NCI-H128 (cell line): ENCODE measurements around the gene HOXA5.

Source experiments
- DNase-seq: peaks from one replicate; lab custom pipeline; 2025; ENCODE audit not compliant: unreplicated experiment; lab: John Stamatoyannopoulos, UW

Gene HOXA5

DNA sequence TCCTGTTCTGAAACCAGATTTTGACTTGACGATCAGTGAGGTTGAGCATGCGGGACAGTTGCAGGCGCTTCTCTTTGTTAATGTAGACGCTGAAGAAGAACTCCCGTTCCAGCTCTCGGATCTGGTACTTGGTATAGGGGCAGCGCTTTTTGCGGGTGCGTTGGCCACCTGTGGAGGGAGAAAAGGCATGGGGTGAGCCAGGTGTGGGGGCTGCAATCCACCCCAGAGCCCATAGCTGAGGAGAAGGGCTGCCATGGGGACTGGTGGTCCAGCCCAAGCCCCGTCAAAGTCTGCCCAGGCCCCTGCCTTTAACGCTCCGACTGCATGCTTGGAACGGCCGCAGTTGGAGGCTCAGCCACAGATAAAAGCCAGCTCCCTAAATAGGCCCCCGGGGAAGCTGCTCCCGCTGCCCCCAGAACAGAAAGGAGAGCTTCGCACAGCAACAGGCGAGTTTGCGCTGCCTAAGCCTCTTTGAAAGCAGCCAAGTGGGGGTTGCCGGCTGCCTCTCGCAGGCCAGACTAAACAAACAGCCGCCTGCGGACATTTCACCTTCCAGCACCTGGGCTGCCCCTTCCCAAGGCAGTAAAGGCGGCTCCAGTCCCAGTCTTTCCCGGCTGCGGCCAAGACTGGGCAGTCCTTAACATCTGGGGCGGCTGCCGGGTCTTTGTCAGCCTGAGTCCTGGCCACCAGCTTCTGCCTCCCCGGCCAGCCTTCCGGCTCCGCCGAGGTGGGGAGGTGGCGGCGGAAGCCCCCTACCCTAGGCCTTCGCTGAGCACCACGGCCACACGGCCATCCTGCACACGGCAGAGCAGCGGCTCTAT, 39.6 kb upstream of the HOXA5 start:
- peak; percentile 36 for DNase-seq

DNA sequence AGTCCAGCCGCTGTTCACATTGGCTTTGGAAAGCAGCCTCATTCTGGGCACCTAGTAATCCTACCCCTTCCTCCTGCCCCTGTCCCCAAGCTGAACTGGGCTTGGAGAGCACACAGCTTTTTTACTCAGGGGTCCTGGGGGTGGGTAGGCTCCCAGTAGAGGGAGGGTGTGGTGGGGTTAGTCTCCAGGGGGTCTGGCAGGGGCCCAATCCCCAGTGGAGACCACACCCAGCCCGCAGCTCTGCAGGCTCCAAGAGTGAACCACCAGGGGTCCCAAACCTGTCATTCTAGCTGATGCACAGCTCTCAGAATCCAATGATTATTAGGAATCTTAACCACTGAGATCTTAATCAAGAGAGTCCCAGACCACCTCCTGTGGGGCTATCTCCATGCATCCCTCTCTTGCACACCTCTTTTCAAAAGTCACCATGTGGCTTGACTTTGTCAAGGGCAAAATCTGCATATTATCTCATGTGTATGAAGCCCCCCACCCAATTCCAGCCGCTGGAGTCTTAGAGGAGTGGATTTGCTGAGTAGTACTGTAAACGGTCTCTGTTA, 38.9 kb upstream of the HOXA5 start:
- no peak for DNase-seq

DNA sequence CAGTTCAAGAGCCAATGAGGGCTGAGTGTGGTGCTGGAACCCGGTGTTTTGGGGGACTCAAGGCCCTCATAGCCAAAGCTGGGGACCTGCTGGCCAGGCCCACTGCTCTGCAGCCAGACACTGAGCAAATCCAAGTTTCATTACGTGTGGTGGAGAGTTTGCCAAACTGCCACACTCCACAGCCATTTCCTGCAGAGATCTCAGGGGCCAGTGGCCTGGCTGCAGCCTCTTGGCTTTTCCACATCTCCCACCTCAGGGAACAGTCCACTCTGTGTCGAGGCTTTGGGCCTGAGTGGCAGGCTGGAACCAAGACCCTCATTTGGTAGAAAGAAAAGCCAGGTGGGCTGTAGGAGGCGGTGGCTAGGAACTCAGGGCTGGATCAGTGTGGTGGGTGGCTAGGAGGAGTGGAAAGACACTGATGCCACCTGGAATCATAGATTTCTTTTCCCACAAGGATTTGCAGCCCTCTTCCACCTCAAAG, 38.4 kb upstream of the HOXA5 start:
- no peak for DNase-seq

DNA sequence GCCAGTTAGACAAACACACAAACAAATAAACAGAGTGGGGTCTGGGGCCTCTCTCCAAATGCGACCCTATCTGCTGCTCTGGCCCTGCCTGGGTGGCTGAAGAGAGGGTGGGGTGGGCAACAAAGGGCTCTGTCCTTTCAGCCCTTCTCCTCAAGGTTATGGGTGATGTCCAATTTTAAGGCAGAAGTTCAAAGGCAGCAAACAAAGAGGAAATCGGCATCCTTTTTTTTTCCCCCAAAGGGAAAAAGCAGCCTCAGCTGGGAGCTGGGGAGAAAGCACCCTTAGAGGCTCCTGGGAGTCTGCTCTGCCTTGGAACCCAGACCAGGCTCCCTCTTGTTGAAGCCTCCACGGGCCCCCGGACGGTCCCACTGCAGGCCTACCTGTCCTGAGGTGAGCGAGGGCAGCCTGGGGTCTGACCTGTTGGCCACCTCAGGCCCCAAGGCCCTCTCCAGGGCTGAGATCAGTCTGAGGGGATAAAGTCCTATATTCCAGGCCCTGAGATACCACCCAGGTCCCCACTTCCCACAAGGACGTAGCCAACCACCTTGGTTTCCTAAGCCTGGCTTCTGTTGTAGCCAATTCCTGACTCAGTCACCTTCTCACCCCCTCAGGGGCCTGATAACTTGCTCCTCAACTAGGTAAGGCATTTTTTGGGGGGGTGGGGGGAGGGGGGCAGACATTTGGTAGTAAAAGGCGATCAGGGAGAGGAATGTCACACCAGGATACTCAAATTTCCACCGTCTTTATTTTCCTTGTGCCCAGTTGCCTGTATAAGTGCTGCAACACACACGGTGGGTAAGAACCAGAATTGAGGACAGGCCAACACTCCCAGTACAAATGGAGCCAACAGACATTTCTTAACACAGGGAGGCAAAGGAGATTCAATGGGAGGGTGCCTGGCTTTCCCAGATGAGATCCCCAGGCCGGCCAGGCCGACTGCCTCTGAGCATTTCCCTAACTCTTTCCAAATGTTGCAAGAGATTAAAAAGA, 37.2 kb upstream of the HOXA5 start:
- no peak for DNase-seq

DNA sequence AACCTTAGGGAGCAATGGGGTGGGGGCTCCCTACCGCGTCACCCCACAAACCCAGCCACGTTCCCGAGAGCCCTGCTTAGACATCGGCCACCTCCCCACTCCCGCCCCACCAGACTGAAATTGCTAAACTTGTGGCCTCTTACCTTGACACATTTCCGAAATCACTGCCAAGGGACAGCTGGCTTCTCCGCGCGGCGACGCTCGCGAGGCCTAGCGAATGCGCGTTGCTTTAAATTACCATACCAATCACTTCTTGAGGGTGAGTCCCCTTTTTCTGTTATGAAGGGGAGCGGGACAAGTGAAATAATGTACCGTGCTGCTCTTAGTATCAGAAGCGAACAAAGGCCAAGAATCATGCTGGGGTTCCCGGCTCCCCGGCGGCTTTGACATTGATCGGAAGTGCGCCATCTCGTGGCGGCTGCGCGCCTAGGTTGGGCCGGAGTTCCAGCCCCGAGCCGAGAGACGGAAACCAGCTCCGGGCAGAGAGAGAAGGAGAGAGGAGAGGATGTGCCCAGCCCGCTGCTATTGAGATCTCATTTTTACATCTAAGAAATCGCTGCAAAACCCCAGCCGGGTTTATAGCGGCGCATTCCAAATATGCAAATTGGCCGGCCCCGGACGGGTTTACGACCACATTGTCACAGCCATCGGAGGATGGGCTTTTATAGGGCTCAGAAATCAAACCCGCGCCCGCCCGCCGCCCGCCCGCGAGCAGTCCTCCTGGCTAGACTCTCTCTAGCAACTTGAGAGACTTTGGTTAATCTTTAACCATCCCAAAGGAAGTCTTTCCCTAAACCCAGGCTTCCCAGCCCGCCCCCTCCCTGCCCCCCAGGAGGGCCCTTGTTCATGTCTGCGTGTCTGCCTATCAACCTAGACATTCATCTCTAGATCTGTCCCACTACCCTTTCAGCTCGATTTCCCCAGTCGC, 36.3 kb upstream of the HOXA5 start:
- no peak for DNase-seq

DNA sequence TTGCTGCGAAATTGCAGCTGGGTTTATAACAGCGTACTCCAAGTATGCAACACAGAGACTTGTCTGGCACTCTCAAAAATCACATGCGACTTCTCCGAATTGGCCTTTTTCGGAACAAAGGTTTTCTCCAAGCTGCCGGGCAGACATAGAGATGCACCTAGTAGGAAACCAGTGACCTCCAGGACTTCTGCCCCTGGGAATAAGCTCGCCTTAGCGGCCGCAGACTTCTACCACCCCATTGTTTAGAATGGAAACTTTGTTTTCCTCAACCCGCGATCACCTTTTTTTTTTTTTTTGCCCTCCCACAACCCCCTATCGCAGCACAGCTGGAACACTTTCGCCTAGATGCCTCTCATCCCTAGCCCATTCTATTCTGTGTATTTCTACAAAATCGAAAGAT, 35.5 kb upstream of the HOXA5 start:
- DNase-seq, result no peak

DNA sequence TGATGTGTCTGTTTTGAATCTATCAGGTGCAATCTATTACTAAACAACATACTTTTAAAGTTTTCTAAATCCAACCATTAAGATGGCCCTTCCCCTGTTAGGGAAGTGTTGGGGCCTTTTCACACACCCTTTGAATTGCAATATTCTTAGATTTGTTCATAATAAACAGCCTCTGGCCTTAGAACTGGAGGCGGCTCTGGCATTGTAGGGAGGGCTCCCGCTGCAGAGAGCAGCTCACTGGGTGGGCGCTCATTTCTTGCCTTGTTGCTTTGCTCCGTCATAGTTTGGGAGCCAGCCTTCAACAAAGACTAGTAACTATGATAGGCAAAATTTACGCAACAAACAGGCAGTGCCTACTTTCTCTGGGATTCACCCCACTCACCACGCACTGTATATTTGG, 34.9 kb upstream of the HOXA5 start:
- DNase-seq, result no peak

DNA sequence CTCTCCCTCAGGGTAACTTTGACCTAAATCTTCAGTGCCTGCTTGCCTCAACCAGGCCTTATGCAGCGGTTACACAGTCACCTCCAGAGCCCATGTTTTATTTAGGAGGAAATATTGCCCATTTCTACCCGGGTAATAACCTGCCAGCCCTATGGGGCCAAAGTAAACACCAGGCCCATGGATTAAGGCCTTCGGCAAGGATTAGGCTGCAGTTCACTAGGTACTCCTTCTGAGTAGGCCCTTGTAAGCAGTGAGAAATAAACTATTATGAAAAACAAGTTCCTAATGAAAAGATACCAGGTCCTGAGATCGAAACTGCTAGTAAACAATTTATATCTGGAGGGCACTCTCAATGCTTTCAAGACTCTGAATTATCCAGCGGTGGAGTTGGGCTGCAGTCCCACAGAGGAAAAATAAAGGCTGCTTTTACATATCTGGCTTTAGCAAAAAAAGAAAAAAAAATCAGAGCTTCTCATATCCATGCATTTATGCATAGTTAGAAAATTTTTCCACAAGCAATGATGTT, 34.4 kb upstream of the HOXA5 start:
- no peak for DNase-seq

DNA sequence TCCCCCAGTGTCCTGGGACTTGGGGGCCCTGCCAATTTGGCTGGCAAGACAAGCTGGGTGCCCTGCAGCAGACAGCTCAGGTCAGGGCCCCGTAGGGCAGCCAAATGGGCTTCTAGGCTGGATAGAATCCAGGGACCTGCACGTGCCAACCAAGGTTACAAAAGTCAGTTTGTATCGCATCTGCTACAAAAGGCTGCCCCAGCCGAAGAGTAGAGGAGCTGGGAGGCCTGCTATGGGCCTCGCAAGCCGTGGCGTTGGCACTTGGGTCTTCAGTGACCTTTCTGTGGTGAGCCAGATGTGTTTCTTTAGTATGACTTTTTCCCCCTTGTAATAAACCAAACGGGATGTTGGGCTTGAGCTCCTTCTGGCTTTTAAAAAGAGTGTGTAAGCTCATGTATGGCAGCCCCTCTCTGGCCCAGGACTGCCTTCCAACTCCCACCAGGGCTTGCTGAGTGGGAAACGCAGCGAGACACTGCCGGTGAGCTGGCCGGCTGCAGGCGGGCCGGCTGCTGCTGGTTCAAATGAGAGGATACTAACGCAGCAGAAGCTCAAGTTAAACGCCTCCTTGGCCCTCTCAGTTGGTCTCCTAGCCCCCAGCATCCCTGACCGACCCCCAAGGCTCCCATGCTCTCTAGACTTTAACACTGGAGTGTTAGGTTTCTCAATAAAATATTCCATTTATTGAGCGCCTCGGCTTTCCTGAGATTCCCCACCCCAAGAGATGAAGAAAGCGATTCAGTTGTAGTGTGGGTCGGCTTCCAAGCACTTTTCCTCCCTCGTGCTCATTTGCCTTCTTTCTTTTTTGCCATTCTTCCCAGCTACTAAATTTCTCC, 33.7 kb upstream of the HOXA5 start:
- DNase-seq, result no peak

DNA sequence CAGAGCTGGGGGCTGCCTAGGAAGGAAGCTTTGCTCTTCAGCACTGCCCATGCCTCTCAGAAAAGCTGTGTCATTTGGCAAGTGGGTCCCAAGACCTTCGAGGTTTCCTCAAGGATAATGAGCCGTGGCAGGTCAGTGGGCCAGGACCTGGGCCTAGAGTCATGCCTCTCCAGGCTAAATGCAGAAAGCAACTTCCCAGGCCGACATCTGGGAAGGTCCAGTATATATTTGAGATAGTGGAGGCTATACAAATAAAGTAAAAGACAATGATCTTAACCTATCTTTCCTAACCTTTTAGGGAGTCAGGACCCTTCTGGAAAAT, 33.0 kb upstream of the HOXA5 start:
- DNase-seq, result no peak

DNA sequence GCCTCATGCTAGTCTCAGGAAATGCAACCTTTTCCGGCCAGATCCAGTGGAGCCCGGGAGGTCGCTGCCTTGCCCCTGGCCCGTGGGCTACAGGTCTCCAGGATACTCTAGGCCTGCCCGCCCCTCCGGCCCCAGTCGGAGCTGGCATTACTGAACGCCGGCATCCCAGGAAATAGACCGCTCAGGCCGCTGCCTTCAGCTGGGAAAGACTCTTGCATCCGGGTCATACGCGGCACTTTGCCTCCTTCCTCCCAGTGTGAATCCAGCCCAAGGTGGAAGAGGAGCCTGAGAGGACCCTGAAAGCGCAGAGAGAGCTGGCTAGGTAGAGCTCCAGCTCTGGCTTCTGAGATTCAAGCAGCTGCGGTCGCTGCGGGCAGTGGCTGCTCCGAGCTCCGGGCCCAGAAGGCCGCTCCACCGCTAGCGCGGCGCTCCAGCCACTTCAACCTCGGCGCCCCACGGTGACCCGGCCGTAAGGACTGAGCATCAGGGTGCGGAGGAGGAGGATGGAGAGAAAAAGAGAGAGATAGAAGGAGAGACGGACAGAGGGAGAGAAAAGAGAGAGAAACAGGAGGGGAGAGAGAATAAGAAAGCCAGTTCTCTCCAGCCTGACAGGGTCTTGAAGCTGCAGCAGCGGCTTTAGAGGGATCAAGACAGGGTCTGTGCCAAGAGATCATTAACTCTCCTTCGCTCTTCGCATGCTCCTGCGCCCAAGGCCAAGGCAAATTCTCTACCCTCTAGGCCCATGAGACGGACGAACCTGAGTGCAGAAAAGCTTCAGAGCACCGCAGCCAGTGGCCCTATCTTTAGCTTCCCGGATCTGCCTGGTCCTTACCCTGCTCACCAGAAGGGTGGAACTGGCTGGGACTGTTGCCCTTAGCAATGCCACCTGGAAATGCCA, 32.4 kb upstream of the HOXA5 start:
- DNase-seq, result no peak

DNA sequence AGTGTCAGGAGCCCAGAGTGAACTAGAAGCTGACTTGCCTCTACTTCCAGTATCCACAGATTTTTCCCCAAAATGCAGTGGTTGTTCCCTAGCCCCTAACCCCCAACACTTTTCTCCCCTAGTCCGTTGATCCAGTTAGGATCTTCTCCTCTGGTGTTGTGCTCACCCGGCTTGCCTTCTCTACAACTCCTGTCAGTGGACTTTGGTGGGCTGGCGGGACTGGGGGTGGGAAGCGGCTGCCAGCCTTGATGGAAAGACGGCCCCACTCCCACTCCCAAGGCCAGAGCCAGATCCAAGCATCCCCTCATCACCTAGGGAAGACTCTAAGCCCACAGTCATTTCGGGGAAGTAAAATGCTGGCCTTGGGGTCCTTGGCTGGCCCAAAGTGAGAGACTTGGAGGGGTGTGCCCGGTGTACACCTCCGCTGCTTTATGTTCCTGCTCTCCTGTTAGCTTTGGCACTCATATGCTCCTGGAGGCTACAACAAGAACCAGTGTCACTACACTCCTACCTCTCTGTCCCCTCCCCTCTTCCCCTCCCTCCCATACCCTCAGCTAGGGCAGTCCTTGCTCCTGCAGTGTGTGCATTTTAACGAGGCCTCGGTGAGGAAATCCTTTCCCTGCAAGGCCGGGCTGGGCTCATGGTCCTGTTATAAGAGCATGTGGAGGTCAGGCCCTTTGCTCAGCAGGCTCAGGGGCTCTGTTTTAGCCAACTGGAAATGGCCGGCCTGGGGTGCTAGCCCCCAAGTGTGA, 31.6 kb upstream of the HOXA5 start:
- DNase-seq, result no peak

DNA sequence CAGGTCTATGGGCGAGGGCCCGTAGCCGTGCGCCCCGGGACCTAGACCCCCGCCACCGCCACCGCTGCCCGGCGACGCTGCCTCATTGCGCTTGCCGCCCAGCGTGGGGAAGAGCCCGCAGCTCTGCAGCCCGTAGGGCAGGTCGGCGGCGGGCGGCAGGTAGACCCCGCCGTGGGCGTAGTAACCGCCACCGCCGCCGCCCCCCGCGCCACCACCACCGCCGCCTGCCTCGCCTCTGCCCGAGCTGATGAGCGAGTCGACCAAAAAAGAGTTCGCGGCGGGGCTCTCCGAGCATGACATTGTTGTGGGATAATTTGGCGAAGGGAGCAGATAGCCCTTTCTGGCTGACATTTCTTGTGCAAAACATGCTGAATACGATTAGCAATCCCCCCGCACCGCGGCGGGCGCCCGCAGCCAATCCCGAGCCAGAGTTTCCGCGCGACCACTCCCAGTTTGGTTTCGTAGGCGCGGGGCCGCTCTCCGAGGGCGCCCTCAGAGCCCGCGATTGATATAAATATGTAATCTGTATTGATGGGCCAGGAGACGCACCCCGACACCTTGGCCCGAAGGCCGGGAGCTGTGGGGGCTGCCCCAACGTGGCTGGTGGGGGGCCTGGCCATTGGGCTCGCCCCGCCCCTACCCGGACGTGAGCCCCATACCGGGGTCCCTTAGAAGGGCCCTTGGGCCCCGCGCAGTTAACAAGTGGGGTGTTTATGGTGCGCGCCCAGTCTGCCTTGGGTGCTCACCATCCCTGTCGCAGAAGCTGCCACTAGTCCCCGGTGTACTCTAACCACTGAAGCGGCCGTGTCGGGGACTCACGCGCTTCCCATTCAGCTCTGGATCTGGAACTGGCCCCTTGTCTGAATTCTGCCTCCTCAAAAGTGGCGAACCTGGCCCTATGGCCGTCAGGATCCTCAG, 30.7 kb upstream of the HOXA5 start, which contains the start of gene HOXA10:
HOXA10 (minus strand) TSS at position 365 of the 918 bp plus-strand sequence; CDS start at position 351, 14 bp downstream.
- DNase-seq, result peak; percentile 62

DNA sequence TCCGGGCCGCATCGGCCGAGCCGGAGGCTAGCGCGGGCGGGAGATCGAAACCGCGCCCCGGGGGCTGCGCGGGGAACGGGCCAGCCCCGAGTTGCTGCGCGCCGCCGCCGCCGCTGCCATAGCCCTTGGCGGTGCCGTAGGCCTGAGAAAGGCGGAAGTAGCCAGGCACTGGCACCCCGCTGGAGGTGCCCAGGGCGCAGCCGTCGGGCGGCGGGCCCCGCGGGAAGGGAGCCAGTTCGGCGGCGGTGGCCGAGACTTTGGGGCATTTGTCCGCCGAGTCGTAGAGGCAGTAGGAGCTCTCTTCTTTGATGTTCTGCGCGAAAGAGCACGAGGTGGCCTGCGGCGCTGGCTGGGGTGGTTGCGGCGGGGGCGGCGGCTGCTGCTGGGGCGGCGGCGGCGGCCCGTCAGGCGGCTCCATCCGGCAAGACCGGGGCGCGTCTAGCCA, 30.1 kb upstream of the HOXA5 start:
- DNase-seq, result no peak

DNA sequence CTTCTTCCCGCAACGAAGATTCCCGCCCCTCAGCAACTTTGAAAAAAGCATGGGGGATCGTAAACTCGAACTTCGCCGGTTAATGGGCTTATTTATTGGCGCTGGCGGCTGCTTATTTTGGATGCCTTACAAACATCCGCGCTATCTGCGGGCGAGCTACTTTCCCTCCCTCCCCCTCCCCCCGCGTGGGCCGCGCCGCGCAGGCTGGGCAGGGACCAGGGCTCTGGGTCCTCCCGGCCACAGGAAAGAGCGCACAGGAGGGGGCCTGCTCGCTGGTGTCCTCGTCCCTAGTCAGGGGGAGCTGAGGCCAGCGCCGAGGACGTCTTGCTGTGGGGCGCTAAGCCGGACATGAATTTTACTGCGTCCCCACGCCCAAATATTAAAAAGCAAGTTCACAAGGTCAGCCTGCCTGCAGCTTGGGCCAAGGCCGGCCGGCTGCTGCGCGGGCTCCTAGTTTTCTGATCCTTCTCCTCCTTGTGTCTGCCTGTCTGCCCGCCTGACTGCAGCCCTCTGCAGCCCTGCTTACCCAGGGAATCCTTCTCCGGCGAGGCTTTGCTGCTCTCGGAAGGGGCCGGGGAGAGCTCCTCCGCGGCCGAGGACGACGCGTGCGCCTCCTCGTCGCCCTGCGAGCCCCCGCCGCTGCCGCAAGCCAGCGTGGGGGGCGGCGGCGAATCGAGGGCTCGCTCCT, 29.5 kb upstream of the HOXA5 start:
- DNase-seq, result no peak

DNA sequence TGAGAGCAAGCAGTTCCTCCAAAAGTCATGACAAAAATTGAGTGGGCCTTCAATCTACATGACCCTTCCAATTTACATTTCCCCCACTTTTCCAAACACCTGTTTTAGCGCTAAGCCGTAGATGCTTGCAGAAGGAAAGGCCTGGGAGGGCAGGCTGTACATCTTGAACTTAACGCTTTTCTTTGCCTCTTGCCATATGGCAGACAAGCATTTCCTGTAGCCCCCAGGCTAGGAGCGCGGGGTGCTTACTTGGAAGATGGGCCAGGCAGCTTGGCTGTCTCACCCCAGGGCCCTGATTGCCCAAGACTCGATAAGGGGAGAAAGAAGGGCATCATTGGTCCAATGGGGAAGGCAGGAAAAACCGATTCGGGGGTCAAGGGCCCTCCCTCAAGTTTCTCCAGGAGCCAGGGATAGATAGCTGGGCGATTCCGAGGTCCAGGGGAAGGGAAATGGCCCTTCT, 28.9 kb upstream of the HOXA5 start:
- no peak for DNase-seq
